Thoracic aorta (tissue), 2 donors: ENCODE results near the gene BATF3. TPM values are rescaled to one million over a fixed set of nuclear protein-coding genes. Genes with fewer than 3 reads are reported as not detected.
"Not testable (repeated sequence)": the region's sequence is repeated elsewhere in the genome, so short reads cannot be mapped to it uniquely, and the experiment has no call there.

ENCODE experiments used
- ATAC-seq: fragments of 150-250 bp; one replicate; pipeline ENCODE4 v1.8.0; 2017; ENCODE audit warnings: low read depth; ENCODE audit not compliant: insufficient number of reproducible peaks, low FRiP score
- DNase-seq: peaks from one replicate; pipeline ENCODE4 v3.0.0-alpha.2; 2020; ENCODE audit warnings: low spot score
- H3K27ac ChIP-seq, 2 donors: fragments of 200-600 bp; sonication (generic); 1 replicate in 1 of 2; 2 replicates in 1 of 2; pipeline ENCODE4 v1.5.1; 2016; ENCODE audit warnings: mild to moderate bottlenecking in 2 of 2, moderate library complexity in 2 of 2
- H3K27me3 ChIP-seq: fragments of 200-600 bp; sonication (generic); replicated peaks from 2 replicates; pipeline ENCODE4 v1.6.0; 2016; ENCODE audit warnings: mild to moderate bottlenecking; ENCODE audit not compliant: insufficient read depth
- H3K36me3 ChIP-seq: fragments of 200-600 bp; sonication (generic); one replicate; pipeline ENCODE4 v1.5.1; 2016
- H3K4me1 ChIP-seq, 2 donors: fragments of 200-600 bp; sonication (generic); 1 replicate in 1 of 2; 2 replicates in 1 of 2; pipeline versions ENCODE4 v1.5.1 to v1.6.0; 2016; ENCODE audit warnings: low read depth in 2 of 2, mild to moderate bottlenecking in 1 of 2; ENCODE audit not compliant: control insufficient read depth in 1 of 2
- H3K4me3 ChIP-seq: fragments of 200-600 bp; sonication (generic); 2 replicates; pipeline ENCODE4 v1.5.1; 2016; ENCODE audit warnings: mild to moderate bottlenecking
- H3K9me3 ChIP-seq: fragments of 200-600 bp; sonication (generic); 2 replicates; pipeline ENCODE4 v1.5.1; 2016
- total RNA-seq, 2 donors: library from RNA; depleted of rRNA; stranded (reverse); fragments of >200 nt; gene quantifications; one replicate each; pipeline versions ENCODE4 v1.1.0 to v1.2.3, GENCODE V29; 2016
- TF ChIP-seq, protein P1 (sequence below): fragments of 200-600 bp; sonication (generic); IDR thresholded peaks from one replicate; pipeline ENCODE4 v1.5.1; 2019; ENCODE audit warnings: antibody characterized with exemption

BATF3 gene
- total RNA-seq, 2 donors from 2014 or later = 2.2 to 26.6 TPM

- H3K9me3 ChIP-seq = no peaks in the 10 kb centered on the region
- no peaks in the 10 kb centered on the region for H3K27me3 ChIP-seq
- ATAC-seq = no peak
- no peak overlapping the region for H3K4me3 ChIP-seq
- H3K27ac ChIP-seq = no peak overlapping the region
- TF ChIP-seq, protein P1, sequence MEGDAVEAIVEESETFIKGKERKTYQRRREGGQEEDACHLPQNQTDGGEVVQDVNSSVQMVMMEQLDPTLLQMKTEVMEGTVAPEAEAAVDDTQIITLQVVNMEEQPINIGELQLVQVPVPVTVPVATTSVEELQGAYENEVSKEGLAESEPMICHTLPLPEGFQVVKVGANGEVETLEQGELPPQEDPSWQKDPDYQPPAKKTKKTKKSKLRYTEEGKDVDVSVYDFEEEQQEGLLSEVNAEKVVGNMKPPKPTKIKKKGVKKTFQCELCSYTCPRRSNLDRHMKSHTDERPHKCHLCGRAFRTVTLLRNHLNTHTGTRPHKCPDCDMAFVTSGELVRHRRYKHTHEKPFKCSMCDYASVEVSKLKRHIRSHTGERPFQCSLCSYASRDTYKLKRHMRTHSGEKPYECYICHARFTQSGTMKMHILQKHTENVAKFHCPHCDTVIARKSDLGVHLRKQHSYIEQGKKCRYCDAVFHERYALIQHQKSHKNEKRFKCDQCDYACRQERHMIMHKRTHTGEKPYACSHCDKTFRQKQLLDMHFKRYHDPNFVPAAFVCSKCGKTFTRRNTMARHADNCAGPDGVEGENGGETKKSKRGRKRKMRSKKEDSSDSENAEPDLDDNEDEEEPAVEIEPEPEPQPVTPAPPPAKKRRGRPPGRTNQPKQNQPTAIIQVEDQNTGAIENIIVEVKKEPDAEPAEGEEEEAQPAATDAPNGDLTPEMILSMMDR = no peak
- H3K4me1 ChIP-seq = no peaks in the 10 kb centered on the region
- DNase-seq = no peak
- H3K36me3 ChIP-seq = no peaks in the 10 kb centered on the region
Measured at GRCh38 chr1:212713465-212714136, 14.0 kb upstream of the BATF3 start.

- ATAC-seq (no peak), DNase-seq (no peak)
- H3K9me3 ChIP-seq = no peaks in the 10 kb centered on the region
- H3K4me3 ChIP-seq = no peak overlapping the region
- H3K27me3 ChIP-seq = no peaks in the 10 kb centered on the region
- TF ChIP-seq, protein P1 = no peak
- H3K4me1 ChIP-seq = no peaks in the 10 kb centered on the region
- no peaks in the 10 kb centered on the region for H3K36me3 ChIP-seq
- H3K27ac ChIP-seq = no peak overlapping the region
Measured at GRCh38 chr1:212712451-212713303, 13.0 kb upstream of the BATF3 start.

DNA sequence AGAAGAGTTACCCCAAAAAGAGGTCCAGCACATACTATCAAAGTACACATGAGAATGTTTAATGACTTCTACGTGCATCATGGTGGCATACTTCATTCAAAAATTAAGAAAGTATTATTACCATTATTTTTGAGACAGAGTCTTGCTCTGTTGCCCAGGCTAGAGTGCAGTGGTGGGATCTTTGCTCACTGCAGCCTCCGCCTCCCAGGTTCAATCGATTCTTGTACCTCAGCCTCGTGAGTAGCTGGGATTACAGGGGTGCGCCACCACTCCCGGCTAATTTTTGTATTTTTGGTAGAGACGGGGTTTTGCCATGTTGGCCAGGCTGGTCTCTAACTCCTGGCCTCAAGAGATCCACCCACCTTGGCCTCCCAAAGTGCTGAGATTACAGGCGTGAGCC, 12.3 kb upstream of the BATF3 start:
- not testable (repeated sequence) for H3K27ac ChIP-seq, H3K9me3 ChIP-seq, ATAC-seq, H3K4me3 ChIP-seq, H3K27me3 ChIP-seq, H3K4me1 ChIP-seq, DNase-seq, H3K36me3 ChIP-seq

DNA sequence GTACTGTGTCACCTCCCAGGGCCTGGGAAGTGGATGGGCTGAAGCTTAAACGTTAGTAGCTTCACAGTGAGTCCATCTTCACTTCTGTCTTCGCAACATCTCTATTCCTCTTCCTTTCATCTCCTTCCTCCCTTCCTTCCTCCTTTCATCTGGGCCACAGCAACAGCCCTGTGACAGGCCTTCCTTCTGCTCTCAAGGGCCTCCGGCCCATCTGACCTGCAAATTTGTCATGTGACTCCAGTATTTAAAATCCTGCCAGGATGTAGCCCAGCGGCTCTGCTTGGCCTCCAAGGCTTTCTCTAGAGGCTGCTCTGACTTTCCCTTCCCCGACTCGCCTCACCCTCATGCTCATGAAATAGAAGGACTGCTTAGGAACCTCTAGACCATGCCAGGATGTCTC, 10.9 kb upstream of the BATF3 start:
- no peaks in the 10 kb centered on the region for H3K27me3 ChIP-seq
- H3K27ac ChIP-seq = no peak overlapping the region
- H3K4me3 ChIP-seq = no peak overlapping the region
- TF ChIP-seq, protein P1 = no peak
- H3K36me3 ChIP-seq = no peaks in the 10 kb centered on the region
- H3K9me3 ChIP-seq = no peaks in the 10 kb centered on the region
- no peak for ATAC-seq
- no peak for DNase-seq
- H3K4me1 ChIP-seq = no peaks in the 10 kb centered on the region

GRCh38 chr1:212703991-212704564, 4.4 kb upstream of the BATF3 start:
- Histone ChIP-seq H3K27ac (no peak overlapping the region), H3K27me3 (no peaks in the 10 kb centered on the region), H3K4me1 (peaks cover 2 to 7% of the 10 kb centered on the region in 2 donors), H3K9me3 (no peaks in the 10 kb centered on the region), H3K36me3 (no peaks in the 10 kb centered on the region), H3K4me3 (no peak overlapping the region)
- DNase-seq (no peak), ATAC-seq (no peak)
- TF ChIP-seq, protein P1 = no peak
